HG02623 (cell line): ENCODE results near the gene APH1A.
A peak's percentile ranks its signal among the peaks of the same experiment; 100 is the strongest.
"Not testable (repeated sequence)": the region's sequence is repeated elsewhere in the genome, so short reads cannot be mapped to it uniquely, and the experiment has no call there.

ENCODE experiments used
- ATAC-seq: cut with Tn5 transposase; IDR thresholded peaks from one replicate; pipeline ENCODE4 v1.9.1; 2021; ENCODE audit warnings: moderate library complexity; ENCODE audit not compliant: unreplicated experiment

Gene APH1A

GRCh38 chr1:150268705-150269403 lies at the start of gene APH1A:
APH1A (minus strand) TSS chr1:150269016; CDS start chr1:150268810, 206 bp downstream.
- peak; percentile 84 for ATAC-seq

- not testable (repeated sequence) for ATAC-seq
These were observed 45.9 kb upstream of the APH1A start for GRCh38 chr1:150314691-150315090.

- ATAC-seq: no peak
These were observed 42.9 kb upstream of the APH1A start for GRCh38 chr1:150311762-150312161.

GRCh38 chr1:150309758-150310508 lies 41.1 kb upstream of the APH1A start:
- no peak for ATAC-seq

GRCh38 chr1:150308585-150308984 lies 39.8 kb upstream of the APH1A start:
- not testable (repeated sequence) for ATAC-seq

- no peak for ATAC-seq
These were observed 34.1 kb upstream of the APH1A start for GRCh38 chr1:150302902-150303301.

GRCh38 chr1:150302338-150302737 lies 33.5 kb upstream of the APH1A start:
- ATAC-seq: no peak

GRCh38 chr1:150299716-150300115 lies 30.9 kb upstream of the APH1A start:
- ATAC-seq: no peak

- ATAC-seq: no peak
These were observed 26.7 kb upstream of the APH1A start for GRCh38 chr1:150295476-150295875.

GRCh38 chr1:150293433-150294253 lies 24.8 kb upstream of the APH1A start, which contains the start of gene MRPS21:
MRPS21 (plus strand) TSS chr1:150293861; CDS start chr1:150294367, 506 bp downstream.
- ATAC-seq: peak; percentile 89

GRCh38 chr1:150288822-150289221 lies 20.0 kb upstream of the APH1A start:
- no peak for ATAC-seq

- ATAC-seq: no peak
These were observed 19.6 kb upstream of the APH1A start for GRCh38 chr1:150288382-150288781.

GRCh38 chr1:150283260-150283659 lies 14.4 kb upstream of the APH1A start:
- ATAC-seq: no peak

- ATAC-seq: no peak
These were observed 13.7 kb upstream of the APH1A start for GRCh38 chr1:150282558-150282958.

- ATAC-seq: peak; percentile 63
These were observed 13.1 kb upstream of the APH1A start, which contains the start of gene CIART for GRCh38 chr1:150281758-150282557. CIART (plus strand) TSS chr1:150282554; CDS start chr1:150283268, 714 bp downstream.

- no peak for ATAC-seq
These were observed 12.5 kb upstream of the APH1A start for GRCh38 chr1:150281221-150281757.

GRCh38 chr1:150280138-150280707 lies 11.4 kb upstream of the APH1A start:
- no peak for ATAC-seq

- ATAC-seq: no peak
These were observed 4.5 kb upstream of the APH1A start for GRCh38 chr1:150273311-150273710.

GRCh38 chr1:150271291-150271959 lies 2.6 kb upstream of the APH1A start:
- no peak for ATAC-seq
